CD4-positive, alpha-beta T cell (primary cell): ENCODE results near the gene LPCAT2. TPM values are rescaled to one million over a fixed set of nuclear protein-coding genes. Genes with fewer than 3 reads are reported as not detected.

ENCODE experiments used
- ATAC-seq: fragments of 200-7000 bp; cut with Tn5 transposase; one replicate; pipeline ENCODE4 v1.10.0; 2022; ENCODE audit warnings: mild to moderate bottlenecking; ENCODE audit not compliant: poor library complexity
- CTCF ChIA-PET: fragments of 350-600 bp; sonication (Branson Sonifier 250); formaldehyde crosslinking; loops from one replicate; lab custom pipeline; 2021; ENCODE audit warnings: antibody characterized with exemption, inconsistent platforms; lab: Charles Lee
- POLR2A ChIA-PET: fragments of 350-600 bp; sonication (Branson Sonifier 250); formaldehyde crosslinking; loops from one replicate; lab custom pipeline; 2021; ENCODE audit warnings: antibody characterized with exemption, inconsistent platforms; lab: Charles Lee
- DNase-seq, 14 experiments: peaks; one replicate each; pipeline ENCODE4 v3.0.0-alpha.2; 2013 to 2020; ENCODE audit warnings: mixed read lengths in 2 of 14
- H3K27ac ChIP-seq, 2 donors: one replicate each; pipeline versions ENCODE4 v1.5.1 to v1.7.0; 2013; ENCODE audit warnings: low read length in 2 of 2, low read depth in 1 of 2, mild to moderate bottlenecking in 1 of 2
- H3K27me3 ChIP-seq, 2 experiments: 1 replicate in 1 of 2; 2 replicates in 1 of 2; pipeline versions ENCODE4 v1.6.1 to v1.7.0; 2013; ENCODE audit warnings: low read length in 2 of 2, control low read depth in 1 of 2, mild to moderate bottlenecking in 1 of 2, moderate library complexity in 1 of 2; ENCODE audit not compliant: insufficient read depth in 2 of 2, control insufficient read depth in 1 of 2
- H3K36me3 ChIP-seq: one replicate; pipeline ENCODE4 v1.6.1; 2013; ENCODE audit warnings: low read length, control low read depth; ENCODE audit not compliant: insufficient read depth
- H3K4me1 ChIP-seq: one replicate; pipeline ENCODE4 v1.6.1; 2013; ENCODE audit warnings: low read length, control low read depth; ENCODE audit not compliant: insufficient read depth
- H3K4me3 ChIP-seq: one replicate; pipeline ENCODE4 v1.5.1; 2013; ENCODE audit warnings: mild to moderate bottlenecking, low read length, moderate library complexity
- H3K9me3 ChIP-seq, 2 experiments: 1 replicate in 1 of 2; 2 replicates in 1 of 2; pipeline versions ENCODE4 v1.6.1 to v1.7.0; 2013; ENCODE audit warnings: low read length in 2 of 2, mild to moderate bottlenecking in 2 of 2, control low read depth in 1 of 2, moderate library complexity in 1 of 2; ENCODE audit not compliant: control insufficient read depth in 1 of 2, insufficient read depth in 1 of 2
- H3K27ac Mint-ChIP-seq: one replicate; pipeline ENCODE4 v1.8.0; 2020; ENCODE audit warnings: mixed read lengths
- H3K27me3 Mint-ChIP-seq: one replicate; pipeline ENCODE4 v1.8.0; 2021; ENCODE audit warnings: mixed read lengths
- H3K36me3 Mint-ChIP-seq: one replicate; pipeline ENCODE4 v1.8.0; 2021; ENCODE audit warnings: low read depth, mixed read lengths
- H3K4me1 Mint-ChIP-seq: one replicate; pipeline ENCODE4 v1.8.0; 2021; ENCODE audit warnings: low read depth, mixed read lengths
- H3K4me3 Mint-ChIP-seq: one replicate; pipeline ENCODE4 v1.8.0; 2020; ENCODE audit warnings: mild to moderate bottlenecking, mixed read lengths
- H3K9me3 Mint-ChIP-seq: one replicate; pipeline ENCODE4 v1.8.0; 2020; ENCODE audit warnings: mixed read lengths
- CTCF ChIP-seq: fragments of 200-600 bp; IDR thresholded peaks from one replicate; pipeline ENCODE4 v1.8.0; 2022; ENCODE audit warnings: antibody characterized with exemption, mild to moderate bottlenecking
- intact Hi-C, 2 experiments: fragments of 100-400 bp; cut with DNase I in 1 of 2; cut with micrococcal nuclease in 1 of 2; formaldehyde crosslinking; loops; one replicate each; pipeline versions ENCODE4 v1.15.1 to v1.9.0; 2023 to 2025; cut with DNase I, micrococcal nuclease
- total RNA-seq, 174 experiments: library from RNA in 2 of 174; stranded (reverse) in 2 of 174; gene quantifications; one replicate each; pipeline ENCODE4 v1.2.3 and lab custom pipeline; 2021 to 2026

LPCAT2 gene
- total RNA-seq, 2 experiments from 2014 or later, result 0.22 to 0.36 TPM

- Mint-ChIP-seq H3K27ac (no peak overlapping the region), H3K4me1 (no peaks in the 10 kb centered on the region), H3K36me3 (no peaks in the 10 kb centered on the region), H3K27me3 (peaks cover 42% of the 10 kb centered on the region), H3K4me3 (no peak overlapping the region), H3K9me3 (no peaks in the 10 kb centered on the region)
- Histone ChIP-seq H3K27ac (no peak overlapping the region), H3K4me1 (no peaks in the 10 kb centered on the region), H3K36me3 (no peaks in the 10 kb centered on the region), H3K27me3 (peaks cover 19 to 30% of the 10 kb centered on the region in 2 experiments), H3K4me3 (no peak overlapping the region), H3K9me3 (no peaks in the 10 kb centered on the region)
- DNase-seq (no peak), ATAC-seq (no peak)
- CTCF ChIA-PET, result no interaction called here
- intact Hi-C loops, result no loop called here
- no peak for TF ChIP-seq CTCF
- POLR2A ChIA-PET, result no interaction called here
Measured at GRCh38 chr16:55475919-55476318, 33.0 kb upstream of the LPCAT2 start.

- Mint-ChIP-seq H3K9me3 (no peaks in the 10 kb centered on the region), H3K4me3 (no peak overlapping the region), H3K27me3 (peaks cover 49% of the 10 kb centered on the region), H3K27ac (no peak overlapping the region), H3K4me1 (no peaks in the 10 kb centered on the region), H3K36me3 (no peaks in the 10 kb centered on the region)
- no peak for DNase-seq
- no peak overlapping the region for H3K27ac ChIP-seq
- intact Hi-C loops, result no loop called here
- ATAC-seq, result no peak
- no peak overlapping the region for H3K4me3 ChIP-seq
- peaks cover 19 to 33% of the 10 kb centered on the region in 2 experiments for H3K27me3 ChIP-seq
- no peaks in the 10 kb centered on the region for H3K4me1 ChIP-seq
- no peaks in the 10 kb centered on the region for H3K9me3 ChIP-seq
- TF ChIP-seq CTCF, result no peak
- H3K36me3 ChIP-seq, result no peaks in the 10 kb centered on the region
- POLR2A ChIA-PET, result no interaction called here
- CTCF ChIA-PET, result interaction anchor here (1.3 kb wide), 1 partner anchor 12 kb away, joined by 3 read pairs; no protein-coding TSS in a partner anchor
Measured at GRCh38 chr16:55476625-55477533, 32.0 kb upstream of the LPCAT2 start.

- no peak for DNase-seq
- H3K36me3 Mint-ChIP-seq, result no peaks in the 10 kb centered on the region
- Histone ChIP-seq H3K27ac (no peak overlapping the region), H3K36me3 (no peaks in the 10 kb centered on the region), H3K4me1 (no peaks in the 10 kb centered on the region), H3K9me3 (no peaks in the 10 kb centered on the region), H3K4me3 (no peak overlapping the region), H3K27me3 (peaks cover 19 to 33% of the 10 kb centered on the region in 2 experiments)
- ChIA-PET POLR2A (no interaction called here), CTCF (interaction anchor here (1.3 kb wide), 1 partner anchor 13 kb away, joined by 3 read pairs; no protein-coding TSS in a partner anchor)
- H3K4me3 Mint-ChIP-seq, result no peak overlapping the region
- H3K9me3 Mint-ChIP-seq, result no peaks in the 10 kb centered on the region
- no peak for ATAC-seq
- H3K4me1 Mint-ChIP-seq, result no peaks in the 10 kb centered on the region
- intact Hi-C loops, result no loop called here
- peaks cover 49% of the 10 kb centered on the region for H3K27me3 Mint-ChIP-seq
- no peak overlapping the region for H3K27ac Mint-ChIP-seq
- no peak for TF ChIP-seq CTCF
Measured at GRCh38 chr16:55477736-55478135, 31.1 kb upstream of the LPCAT2 start.
